Breast epithelium (tissue), 4 donors: ENCODE results near the gene FRMD3. TPM values are rescaled to one million over a fixed set of nuclear protein-coding genes. Genes with fewer than 3 reads are reported as not detected.

Experiments used
- DNase-seq, 2 donors: peaks; one replicate each; pipeline ENCODE4 v3.0.0-alpha.2; 2019; ENCODE audit warnings: low spot score in 2 of 2
- H3K27ac ChIP-seq, 2 donors: fragments of 200-600 bp; sonication (generic) in 1 of 2; one replicate each; pipeline ENCODE4 v1.5.1; 2016 to 2019; ENCODE audit warnings: mild to moderate bottlenecking in 1 of 2
- H3K27me3 ChIP-seq, 2 donors: fragments of 200-600 bp; sonication (generic) in 1 of 2; one replicate each; pipeline versions ENCODE4 v1.5.1 to v1.6.0; 2017 to 2019; ENCODE audit warnings: control low read depth in 1 of 2, mild to moderate bottlenecking in 1 of 2
- H3K36me3 ChIP-seq: fragments of 200-600 bp; one replicate; pipeline ENCODE4 v1.5.1; 2019
- H3K4me1 ChIP-seq, 2 donors: fragments of 200-600 bp; sonication (generic); one replicate each; pipeline ENCODE4 v1.5.1; 2016 to 2019; ENCODE audit warnings: control low read depth in 1 of 2
- H3K4me3 ChIP-seq, 3 donors: fragments of 200-600 bp; sonication (generic); 1 replicate in 2 of 3; 2 replicates in 1 of 3; pipeline ENCODE4 v1.5.1; 2016 to 2019; ENCODE audit warnings: mild to moderate bottlenecking in 3 of 3, moderate library complexity in 2 of 3
- H3K9me3 ChIP-seq, 2 donors: fragments of 200-600 bp; sonication (generic) in 1 of 2; one replicate each; pipeline ENCODE4 v1.5.1; 2016 to 2019; ENCODE audit warnings: control low read depth in 1 of 2
- CTCF ChIP-seq, 3 donors: fragments of 450-650 bp; IDR thresholded peaks; one replicate each; pipeline ENCODE4 v1.5.1; 2016 to 2017; ENCODE audit warnings: antibody characterized with exemption in 3 of 3, mild to moderate bottlenecking in 3 of 3, moderate library complexity in 3 of 3
- POLR2A ChIP-seq: fragments of 450-650 bp; IDR thresholded peaks from one replicate; pipeline ENCODE4 v1.6.1; 2016; ENCODE audit warnings: antibody characterized with exemption, mild to moderate bottlenecking, moderate library complexity
- POLR2AphosphoS5 ChIP-seq, 3 donors: sonication (generic); formaldehyde crosslinking; IDR thresholded peaks; one replicate each; pipeline ENCODE4 v1.6.1; 2017; ENCODE audit warnings: antibody characterized with exemption in 3 of 3
- intact Hi-C: fragments of 100-400 bp; cut with DNase I; formaldehyde crosslinking; loops from one replicate; pipeline ENCODE4 v1.15.1; 2023; ENCODE audit warnings: low total_unique reads
- total RNA-seq, 3 donors: library from RNA; depleted of rRNA; stranded (reverse); fragments of >200 nt; gene quantifications; one replicate each; pipeline ENCODE4 v1.1.0, GENCODE V29; 2016

The FRMD3 gene
- total RNA-seq, 3 donors from 2014 or later, result 6.3 to 14.1 (median 14.1) TPM

GRCh38 chr9:83419961-83420360 lies 118.2 kb downstream of the FRMD3 start:
- no peaks in the 10 kb centered on the region for H3K9me3 ChIP-seq
- H3K27me3 ChIP-seq, result no peaks in the 10 kb centered on the region
- intact Hi-C loops, result no loop called here
- H3K4me1 ChIP-seq, result no peaks in the 10 kb centered on the region
- DNase-seq, result no peak
- TF ChIP-seq POLR2AphosphoS5 (IDR thresholded peaks at IDR 0.05) (no peak), CTCF (IDR thresholded peaks at IDR 0.05) (no peak), POLR2A (no peak)
- no peak overlapping the region for H3K27ac ChIP-seq
- H3K36me3 ChIP-seq, result no peaks in the 10 kb centered on the region
- no peak overlapping the region for H3K4me3 ChIP-seq

GRCh38 chr9:83418283-83418682 lies 119.9 kb downstream of the FRMD3 start:
- no peak overlapping the region for H3K4me3 ChIP-seq
- TF ChIP-seq CTCF (IDR thresholded peaks at IDR 0.05), result no peak
- H3K27ac ChIP-seq, result no peak overlapping the region
- DNase-seq, result no peak
- no peaks in the 10 kb centered on the region for H3K9me3 ChIP-seq
- H3K4me1 ChIP-seq, result no peaks in the 10 kb centered on the region
- H3K27me3 ChIP-seq, result no peaks in the 10 kb centered on the region
- H3K36me3 ChIP-seq, result no peaks in the 10 kb centered on the region
- intact Hi-C loops, result no loop called here

- H3K4me3 ChIP-seq, result no peak overlapping the region
- intact Hi-C loops, result no loop called here
- H3K27ac ChIP-seq, result no peak overlapping the region
- H3K36me3 ChIP-seq, result no peaks in the 10 kb centered on the region
- no peaks in the 10 kb centered on the region for H3K4me1 ChIP-seq
- H3K9me3 ChIP-seq, result no peaks in the 10 kb centered on the region
- DNase-seq, result no peak
- no peaks in the 10 kb centered on the region for H3K27me3 ChIP-seq
- no peak for TF ChIP-seq CTCF (IDR thresholded peaks at IDR 0.05)
- no peak for TF ChIP-seq POLR2AphosphoS5 (IDR thresholded peaks at IDR 0.05)
- TF ChIP-seq POLR2A, result no peak
Observed at GRCh38 chr9:83413367-83413766, 124.8 kb downstream of the FRMD3 start.

- no peaks in the 10 kb centered on the region for H3K36me3 ChIP-seq
- H3K4me3 ChIP-seq, result no peak overlapping the region
- H3K27me3 ChIP-seq, result no peaks in the 10 kb centered on the region
- no peaks in the 10 kb centered on the region for H3K9me3 ChIP-seq
- no peaks in the 10 kb centered on the region for H3K4me1 ChIP-seq
- H3K27ac ChIP-seq, result no peak overlapping the region
- DNase-seq, result no peak
- TF ChIP-seq POLR2AphosphoS5 (IDR thresholded peaks at IDR 0.05), result no peak
- intact Hi-C loops, result no loop called here
Observed at GRCh38 chr9:83410701-83411100, 127.5 kb downstream of the FRMD3 start.

- TF ChIP-seq POLR2A (no peak), CTCF (IDR thresholded peaks at IDR 0.05) (no peak), POLR2AphosphoS5 (IDR thresholded peaks at IDR 0.05) (no peak)
- Histone ChIP-seq H3K27me3 (no peaks in the 10 kb centered on the region), H3K9me3 (no peaks in the 10 kb centered on the region), H3K27ac (no peak overlapping the region), H3K4me1 (no peaks in the 10 kb centered on the region), H3K4me3 (no peak overlapping the region), H3K36me3 (no peaks in the 10 kb centered on the region)
- intact Hi-C loops, result loop anchor here (5.0 kb wide), 1 partner anchor 370 kb away; no protein-coding TSS in a partner anchor
- no peak for DNase-seq
Observed at GRCh38 chr9:83406921-83407320, 131.3 kb downstream of the FRMD3 start.

GRCh38 chr9:83405759-83406158 lies 132.4 kb downstream of the FRMD3 start:
- Histone ChIP-seq H3K27ac (no peak overlapping the region), H3K4me1 (no peaks in the 10 kb centered on the region), H3K9me3 (no peaks in the 10 kb centered on the region), H3K36me3 (no peaks in the 10 kb centered on the region), H3K27me3 (no peaks in the 10 kb centered on the region), H3K4me3 (no peak overlapping the region)
- no peak for DNase-seq
- intact Hi-C loops, result loop anchor here (5.0 kb wide), 1 partner anchor 368 kb away; no protein-coding TSS in a partner anchor
- no peak for TF ChIP-seq CTCF (IDR thresholded peaks at IDR 0.05)
- TF ChIP-seq POLR2A, result no peak
- no peak for TF ChIP-seq POLR2AphosphoS5 (IDR thresholded peaks at IDR 0.05)
